ENCODE data around the gene ENPP7.
A peak's percentile ranks its signal among the peaks of the same experiment; 100 is the strongest.

Gene ENPP7

GRCh38 chr17:79777894-79778503 is 47.3 kb downstream of the ENPP7 start, which contains the start of gene CBX2:
Gene CBX2, plus strand, starts transcription at chr17:79778148. Its CDS starts 88 bp downstream, at chr17:79778236.
- Histone ChIP-seq H3K27ac (ENCODE audit: insufficient read depth, low read depth, low read length, poor library complexity, severe bottlenecking) (peak within 1 kb of the TSS; percentile 94), H3K36me3 (ENCODE audit: control insufficient read depth, insufficient read depth, low read length) (peaks cover 28% of the 10 kb centered on the region), H3K27me3 (ENCODE audit: control insufficient read depth, insufficient read depth, low read length, poor library complexity, severe bottlenecking) (no peaks in the 10 kb centered on the region), H3K9me3 (ENCODE audit: control insufficient read depth, low read length) (no peaks in the 10 kb centered on the region), H3K4me1 (ENCODE audit: control insufficient read depth, insufficient read depth, low read length) (peaks cover 43% of the 10 kb centered on the region), H3K4me3 (ENCODE audit: insufficient read depth, low read depth, low read length) (peak within 1 kb of the TSS; percentile 91)
- 0% methylated on average over 96 of the region's 96 CpGs for WGBS, 2 experiments

- no peaks in the 10 kb centered on the region for H3K27me3 ChIP-seq (ENCODE audit: control insufficient read depth, insufficient read depth, low read length, poor library complexity, severe bottlenecking)
- H3K4me3 ChIP-seq (ENCODE audit: insufficient read depth, low read depth, low read length): peak overlapping the region; percentile 91
- H3K27ac ChIP-seq (ENCODE audit: insufficient read depth, low read depth, low read length, poor library complexity, severe bottlenecking): peak overlapping the region; percentile 94
- H3K4me1 ChIP-seq (ENCODE audit: control insufficient read depth, insufficient read depth, low read length): peaks cover 43% of the 10 kb centered on the region
- H3K36me3 ChIP-seq (ENCODE audit: control insufficient read depth, insufficient read depth, low read length): peaks cover 33% of the 10 kb centered on the region
- H3K9me3 ChIP-seq (ENCODE audit: control insufficient read depth, low read length): no peaks in the 10 kb centered on the region
- 0% methylated on average over 49 of the region's 49 CpGs for WGBS, 2 experiments
Observed at GRCh38 chr17:79778504-79779083, 47.9 kb downstream of the ENPP7 start.

DNA sequence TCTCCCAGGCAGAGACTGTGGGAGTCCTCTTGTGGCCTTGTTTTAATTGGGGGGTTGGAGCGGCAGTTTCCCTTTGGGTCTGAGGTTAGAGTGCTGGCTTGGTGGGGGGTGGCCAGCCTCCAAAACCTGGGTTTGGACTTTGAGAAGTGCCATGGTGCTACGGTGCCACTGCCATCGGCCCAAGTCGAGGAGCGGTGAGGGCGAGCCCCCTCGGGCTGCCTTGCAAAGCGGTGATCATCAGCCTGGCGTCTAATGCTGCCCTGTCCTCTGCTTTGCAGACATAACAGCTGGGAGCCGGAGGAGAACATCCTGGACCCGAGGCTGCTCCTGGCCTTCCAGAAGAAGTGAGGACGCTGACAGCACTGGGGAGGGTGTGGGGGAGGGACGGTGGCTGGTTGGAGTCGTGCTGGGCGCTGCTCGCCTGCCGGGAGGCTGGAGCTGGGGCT is 48.4 kb downstream of the ENPP7 start:
- peak overlapping the region; percentile 91 for H3K4me3 ChIP-seq (ENCODE audit: insufficient read depth, low read depth, low read length)
- H3K36me3 ChIP-seq (ENCODE audit: control insufficient read depth, insufficient read depth, low read length): peaks cover 38% of the 10 kb centered on the region
- no peaks in the 10 kb centered on the region for H3K27me3 ChIP-seq (ENCODE audit: control insufficient read depth, insufficient read depth, low read length, poor library complexity, severe bottlenecking)
- H3K27ac ChIP-seq (ENCODE audit: insufficient read depth, low read depth, low read length, poor library complexity, severe bottlenecking): peak overlapping the region; percentile 94
- H3K4me1 ChIP-seq (ENCODE audit: control insufficient read depth, insufficient read depth, low read length): peaks cover 43% of the 10 kb centered on the region
- no peaks in the 10 kb centered on the region for H3K9me3 ChIP-seq (ENCODE audit: control insufficient read depth, low read length)
- WGBS, 2 experiments: 4 to 5% methylated on average over 17 of the region's 17 CpGs

GRCh38 chr17:79779661-79780365 is 49.1 kb downstream of the ENPP7 start:
- peaks cover 45% of the 10 kb centered on the region for H3K36me3 ChIP-seq (ENCODE audit: control insufficient read depth, insufficient read depth, low read length)
- WGBS, 2 experiments: 90 to 93% methylated on average over 10 of the region's 10 CpGs
- no peaks in the 10 kb centered on the region for H3K9me3 ChIP-seq (ENCODE audit: control insufficient read depth, low read length)
- H3K4me1 ChIP-seq (ENCODE audit: control insufficient read depth, insufficient read depth, low read length): peaks cover 39% of the 10 kb centered on the region
- peak overlapping the region; percentile 91 for H3K4me3 ChIP-seq (ENCODE audit: insufficient read depth, low read depth, low read length)
- H3K27me3 ChIP-seq (ENCODE audit: control insufficient read depth, insufficient read depth, low read length, poor library complexity, severe bottlenecking): no peaks in the 10 kb centered on the region
- H3K27ac ChIP-seq (ENCODE audit: insufficient read depth, low read depth, low read length, poor library complexity, severe bottlenecking): no peak overlapping the region

- no peaks in the 10 kb centered on the region for H3K27me3 ChIP-seq (ENCODE audit: control insufficient read depth, insufficient read depth, low read length, poor library complexity, severe bottlenecking)
- no peak overlapping the region for H3K27ac ChIP-seq (ENCODE audit: insufficient read depth, low read depth, low read length, poor library complexity, severe bottlenecking)
- H3K9me3 ChIP-seq (ENCODE audit: control insufficient read depth, low read length): no peaks in the 10 kb centered on the region
- 95 to 96% methylated on average over 12 of the region's 12 CpGs for WGBS, 2 experiments
- peaks cover 27% of the 10 kb centered on the region for H3K4me1 ChIP-seq (ENCODE audit: control insufficient read depth, insufficient read depth, low read length)
- H3K4me3 ChIP-seq (ENCODE audit: insufficient read depth, low read depth, low read length): no peak overlapping the region
- H3K36me3 ChIP-seq (ENCODE audit: control insufficient read depth, insufficient read depth, low read length): peaks cover 48% of the 10 kb centered on the region
Observed at GRCh38 chr17:79781012-79781650, 50.4 kb downstream of the ENPP7 start.

DNA sequence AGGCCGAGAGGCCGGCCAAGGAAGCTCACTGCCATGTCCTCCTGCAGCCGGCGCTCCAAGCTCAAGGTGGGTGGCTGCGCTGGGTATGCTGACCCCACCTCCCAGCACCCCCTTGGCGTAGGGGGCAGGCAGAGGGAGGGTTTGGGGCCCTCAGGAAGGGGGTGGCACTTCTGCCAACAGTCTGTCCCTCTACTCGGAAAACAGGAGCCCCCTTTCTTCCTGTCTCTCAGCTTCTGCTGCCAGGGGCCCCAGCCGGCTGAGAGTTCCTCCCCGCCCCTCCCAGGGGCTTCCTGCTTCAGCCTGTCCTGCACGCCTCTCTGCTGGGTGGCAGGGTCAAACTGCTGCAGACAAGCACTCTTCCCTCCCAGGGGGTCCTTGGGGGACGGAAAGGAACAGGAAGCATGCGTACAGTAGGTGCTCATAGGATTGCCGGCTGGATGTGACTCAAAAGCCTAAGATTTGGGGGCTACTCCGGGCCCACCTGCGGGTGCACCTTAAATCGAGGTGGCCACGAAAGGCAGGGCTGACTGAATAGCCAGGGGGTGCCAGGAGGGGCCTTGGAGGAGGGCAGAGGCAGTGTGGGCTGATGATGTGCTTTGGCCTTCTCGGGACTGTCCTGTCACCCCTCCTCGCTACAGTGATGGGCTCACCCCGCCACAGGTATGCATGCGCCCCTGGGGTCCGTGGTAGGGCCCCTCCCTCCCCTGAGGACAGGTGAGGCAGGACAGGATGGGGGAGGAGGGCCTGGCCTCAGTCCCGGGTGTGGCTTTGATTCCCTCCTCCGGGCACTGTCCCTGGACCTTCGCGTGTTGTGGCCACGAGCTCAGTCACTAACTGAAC is 51.2 kb downstream of the ENPP7 start:
- H3K4me3 ChIP-seq (ENCODE audit: insufficient read depth, low read depth, low read length): no peak overlapping the region
- H3K9me3 ChIP-seq (ENCODE audit: control insufficient read depth, low read length): no peaks in the 10 kb centered on the region
- no peak overlapping the region for H3K27ac ChIP-seq (ENCODE audit: insufficient read depth, low read depth, low read length, poor library complexity, severe bottlenecking)
- H3K4me1 ChIP-seq (ENCODE audit: control insufficient read depth, insufficient read depth, low read length): peaks cover 20% of the 10 kb centered on the region
- no peaks in the 10 kb centered on the region for H3K27me3 ChIP-seq (ENCODE audit: control insufficient read depth, insufficient read depth, low read length, poor library complexity, severe bottlenecking)
- 94 to 95% methylated on average over 27 of the region's 27 CpGs for WGBS, 2 experiments
- H3K36me3 ChIP-seq (ENCODE audit: control insufficient read depth, insufficient read depth, low read length): peaks cover 48% of the 10 kb centered on the region

DNA sequence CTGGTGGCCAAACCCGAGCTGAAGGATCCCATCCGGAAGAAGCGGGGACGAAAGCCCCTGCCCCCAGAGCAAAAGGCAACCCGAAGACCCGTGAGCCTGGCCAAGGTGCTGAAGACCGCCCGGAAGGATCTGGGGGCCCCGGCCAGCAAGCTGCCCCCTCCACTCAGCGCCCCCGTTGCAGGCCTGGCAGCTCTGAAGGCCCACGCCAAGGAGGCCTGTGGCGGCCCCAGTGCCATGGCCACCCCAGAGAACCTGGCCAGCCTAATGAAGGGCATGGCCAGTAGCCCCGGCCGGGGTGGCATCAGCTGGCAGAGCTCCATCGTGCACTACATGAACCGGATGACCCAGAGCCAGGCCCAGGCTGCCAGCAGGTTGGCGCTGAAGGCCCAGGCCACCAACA is 53.1 kb downstream of the ENPP7 start:
- Histone ChIP-seq H3K4me3 (ENCODE audit: insufficient read depth, low read depth, low read length) (no peak overlapping the region), H3K36me3 (ENCODE audit: control insufficient read depth, insufficient read depth, low read length) (peaks cover 48% of the 10 kb centered on the region)
- WGBS, 2 experiments: 96 to 98% methylated on average over 18 of the region's 18 CpGs

DNA sequence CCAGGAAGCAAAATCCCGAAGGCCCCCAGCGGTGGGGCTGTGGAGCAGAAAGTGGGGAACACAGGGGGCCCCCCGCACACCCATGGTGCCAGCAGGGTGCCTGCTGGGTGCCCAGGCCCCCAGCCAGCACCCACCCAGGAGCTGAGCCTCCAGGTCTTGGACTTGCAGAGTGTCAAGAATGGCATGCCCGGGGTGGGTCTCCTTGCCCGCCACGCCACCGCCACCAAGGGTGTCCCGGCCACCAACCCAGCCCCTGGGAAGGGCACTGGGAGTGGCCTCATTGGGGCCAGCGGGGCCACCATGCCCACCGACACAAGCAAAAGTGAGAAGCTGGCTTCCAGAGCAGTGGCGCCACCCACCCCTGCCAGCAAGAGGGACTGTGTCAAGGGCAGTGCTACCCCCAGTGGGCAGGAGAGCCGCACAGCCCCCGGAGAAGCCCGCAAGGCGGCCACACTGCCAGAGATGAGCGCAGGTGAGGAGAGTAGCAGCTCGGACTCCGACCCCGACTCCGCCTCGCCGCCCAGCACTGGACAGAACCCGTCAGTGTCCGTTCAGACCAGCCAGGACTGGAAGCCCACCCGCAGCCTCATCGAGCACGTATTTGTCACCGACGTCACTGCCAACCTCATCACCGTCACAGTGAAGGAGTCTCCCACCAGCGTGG is 53.7 kb downstream of the ENPP7 start:
- peaks cover 44% of the 10 kb centered on the region for H3K36me3 ChIP-seq (ENCODE audit: control insufficient read depth, insufficient read depth, low read length)
- no peaks in the 10 kb centered on the region for H3K9me3 ChIP-seq (ENCODE audit: control insufficient read depth, low read length)
- WGBS, 2 experiments: 95 to 97% methylated on average over 31 of the region's 31 CpGs
- no peak overlapping the region for H3K4me3 ChIP-seq (ENCODE audit: insufficient read depth, low read depth, low read length)
- H3K27me3 ChIP-seq (ENCODE audit: control insufficient read depth, insufficient read depth, low read length, poor library complexity, severe bottlenecking): peaks cover 23% of the 10 kb centered on the region
- H3K4me1 ChIP-seq (ENCODE audit: control insufficient read depth, insufficient read depth, low read length): peaks cover 30% of the 10 kb centered on the region
- no peak overlapping the region for H3K27ac ChIP-seq (ENCODE audit: insufficient read depth, low read depth, low read length, poor library complexity, severe bottlenecking)

More for the DNA sequence above, 53.1 kb downstream of the ENPP7 start:
- no peaks in the 10 kb centered on the region for H3K9me3 ChIP-seq (ENCODE audit: control insufficient read depth, low read length)
- peaks cover 17% of the 10 kb centered on the region for H3K27me3 ChIP-seq (ENCODE audit: control insufficient read depth, insufficient read depth, low read length, poor library complexity, severe bottlenecking)
- H3K4me1 ChIP-seq (ENCODE audit: control insufficient read depth, insufficient read depth, low read length): peaks cover 26% of the 10 kb centered on the region
- no peak overlapping the region for H3K27ac ChIP-seq (ENCODE audit: insufficient read depth, low read depth, low read length, poor library complexity, severe bottlenecking)
